Measurements from ENCODE around the gene CAB39L. TPM values are rescaled to one million over a fixed set of nuclear protein-coding genes. Genes with fewer than 3 reads are reported as not detected.

Gene CAB39L
- polyA plus RNA-seq, 1 of the 3 experiments (the other 2 are of a cell fraction): 2.6 TPM

DNA sequence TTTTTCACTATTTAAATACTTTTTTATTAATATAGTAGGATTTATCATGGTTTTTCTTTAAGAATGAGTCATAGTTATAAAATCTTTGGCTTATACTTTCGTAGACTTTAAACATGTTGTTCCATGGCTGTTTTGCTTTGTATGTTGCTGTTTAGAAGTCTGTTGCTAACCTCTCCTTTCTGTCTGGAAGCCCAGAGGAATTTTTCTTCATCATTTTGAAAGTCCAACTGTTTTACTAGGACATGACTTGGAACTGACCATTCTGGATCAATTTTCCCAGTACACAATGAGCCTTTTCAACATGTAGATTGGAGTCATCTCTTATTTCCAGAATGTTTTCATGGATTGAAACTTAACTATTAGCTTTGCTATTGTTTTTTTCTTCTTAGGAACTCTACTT, 7.9 kb downstream of the CAB39L start:
- H3K9ac ChIP-seq: no peak overlapping the region
- CTCF ChIA-PET: interaction anchor here (1.0 to 2.6 kb wide), 3 partner anchors 12 to 172 kb away, joined by 3 to 14 read pairs (median 4); no protein-coding TSS in a partner anchor

More for the DNA sequence above, 7.9 kb downstream of the CAB39L start:
- DNase-seq: no peak
- no peak overlapping the region for H3K4me3 ChIP-seq (ENCODE audit: low read depth in 2 of 2, low read length in 1 of 2)
- H3K4me2 ChIP-seq: no peak overlapping the region
- POLR2A ChIA-PET: no interaction called here
- no peaks in the 10 kb centered on the region; the same call in 1 of the 2 replicates for H3K9me2 ChIP-seq
- H3K9me3 ChIP-seq: no peaks in the 10 kb centered on the region
- 83% methylated on average over 1 of the region's 1 CpG for WGBS (ENCODE audit: low lambda C conversion rate)
- peak overlapping the region; percentile 29; the same call in 1 of the 2 replicates for H2AFZ ChIP-seq (ENCODE audit: low read depth)
- TF ChIP-seq, protein P1, sequence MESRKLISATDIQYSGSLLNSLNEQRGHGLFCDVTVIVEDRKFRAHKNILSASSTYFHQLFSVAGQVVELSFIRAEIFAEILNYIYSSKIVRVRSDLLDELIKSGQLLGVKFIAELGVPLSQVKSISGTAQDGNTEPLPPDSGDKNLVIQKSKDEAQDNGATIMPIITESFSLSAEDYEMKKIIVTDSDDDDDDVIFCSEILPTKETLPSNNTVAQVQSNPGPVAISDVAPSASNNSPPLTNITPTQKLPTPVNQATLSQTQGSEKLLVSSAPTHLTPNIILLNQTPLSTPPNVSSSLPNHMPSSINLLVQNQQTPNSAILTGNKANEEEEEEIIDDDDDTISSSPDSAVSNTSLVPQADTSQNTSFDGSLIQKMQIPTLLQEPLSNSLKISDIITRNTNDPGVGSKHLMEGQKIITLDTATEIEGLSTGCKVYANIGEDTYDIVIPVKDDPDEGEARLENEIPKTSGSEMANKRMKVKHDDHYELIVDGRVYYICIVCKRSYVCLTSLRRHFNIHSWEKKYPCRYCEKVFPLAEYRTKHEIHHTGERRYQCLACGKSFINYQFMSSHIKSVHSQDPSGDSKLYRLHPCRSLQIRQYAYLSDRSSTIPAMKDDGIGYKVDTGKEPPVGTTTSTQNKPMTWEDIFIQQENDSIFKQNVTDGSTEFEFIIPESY (IDR thresholded peaks at IDR 0.05; ENCODE audit: borderline replicate concordance, low read depth): no peak
- TF ChIP-seq, protein P2, sequence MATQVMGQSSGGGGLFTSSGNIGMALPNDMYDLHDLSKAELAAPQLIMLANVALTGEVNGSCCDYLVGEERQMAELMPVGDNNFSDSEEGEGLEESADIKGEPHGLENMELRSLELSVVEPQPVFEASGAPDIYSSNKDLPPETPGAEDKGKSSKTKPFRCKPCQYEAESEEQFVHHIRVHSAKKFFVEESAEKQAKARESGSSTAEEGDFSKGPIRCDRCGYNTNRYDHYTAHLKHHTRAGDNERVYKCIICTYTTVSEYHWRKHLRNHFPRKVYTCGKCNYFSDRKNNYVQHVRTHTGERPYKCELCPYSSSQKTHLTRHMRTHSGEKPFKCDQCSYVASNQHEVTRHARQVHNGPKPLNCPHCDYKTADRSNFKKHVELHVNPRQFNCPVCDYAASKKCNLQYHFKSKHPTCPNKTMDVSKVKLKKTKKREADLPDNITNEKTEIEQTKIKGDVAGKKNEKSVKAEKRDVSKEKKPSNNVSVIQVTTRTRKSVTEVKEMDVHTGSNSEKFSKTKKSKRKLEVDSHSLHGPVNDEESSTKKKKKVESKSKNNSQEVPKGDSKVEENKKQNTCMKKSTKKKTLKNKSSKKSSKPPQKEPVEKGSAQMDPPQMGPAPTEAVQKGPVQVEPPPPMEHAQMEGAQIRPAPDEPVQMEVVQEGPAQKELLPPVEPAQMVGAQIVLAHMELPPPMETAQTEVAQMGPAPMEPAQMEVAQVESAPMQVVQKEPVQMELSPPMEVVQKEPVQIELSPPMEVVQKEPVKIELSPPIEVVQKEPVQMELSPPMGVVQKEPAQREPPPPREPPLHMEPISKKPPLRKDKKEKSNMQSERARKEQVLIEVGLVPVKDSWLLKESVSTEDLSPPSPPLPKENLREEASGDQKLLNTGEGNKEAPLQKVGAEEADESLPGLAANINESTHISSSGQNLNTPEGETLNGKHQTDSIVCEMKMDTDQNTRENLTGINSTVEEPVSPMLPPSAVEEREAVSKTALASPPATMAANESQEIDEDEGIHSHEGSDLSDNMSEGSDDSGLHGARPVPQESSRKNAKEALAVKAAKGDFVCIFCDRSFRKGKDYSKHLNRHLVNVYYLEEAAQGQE (IDR thresholded peaks at IDR 0.05; ENCODE audit: low read depth, low read length): no peak
- TF ChIP-seq SIN3A (IDR thresholded peaks at IDR 0.05; ENCODE audit: borderline replicate concordance, low read depth, low read length): no peak
- TF ChIP-seq, protein P3, sequence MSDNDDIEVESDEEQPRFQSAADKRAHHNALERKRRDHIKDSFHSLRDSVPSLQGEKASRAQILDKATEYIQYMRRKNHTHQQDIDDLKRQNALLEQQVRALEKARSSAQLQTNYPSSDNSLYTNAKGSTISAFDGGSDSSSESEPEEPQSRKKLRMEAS (IDR thresholded peaks at IDR 0.05; ENCODE audit: low read depth): no peak
- no peak for TF ChIP-seq RAD21 (IDR thresholded peaks at IDR 0.05; ENCODE audit: low read length)
- no peak for TF ChIP-seq POLR2AphosphoS5 (IDR thresholded peaks at IDR 0.05; ENCODE audit: low read depth, low read length)
- no peak for TF ChIP-seq FOSL2 (IDR thresholded peaks at IDR 0.05; ENCODE audit: borderline replicate concordance, low read depth)
- TF ChIP-seq JUND (IDR thresholded peaks at IDR 0.05): no peak
- no peak for TF ChIP-seq TCF12 (IDR thresholded peaks at IDR 0.05)
- no peak for TF ChIP-seq EZH2phosphoT487 (IDR thresholded peaks at IDR 0.05; ENCODE audit: borderline replicate concordance, low read depth)
- no peak for TF ChIP-seq TAF1 (IDR thresholded peaks at IDR 0.05; ENCODE audit: borderline replicate concordance, low read depth, low read length)
- TF ChIP-seq, protein P4, sequence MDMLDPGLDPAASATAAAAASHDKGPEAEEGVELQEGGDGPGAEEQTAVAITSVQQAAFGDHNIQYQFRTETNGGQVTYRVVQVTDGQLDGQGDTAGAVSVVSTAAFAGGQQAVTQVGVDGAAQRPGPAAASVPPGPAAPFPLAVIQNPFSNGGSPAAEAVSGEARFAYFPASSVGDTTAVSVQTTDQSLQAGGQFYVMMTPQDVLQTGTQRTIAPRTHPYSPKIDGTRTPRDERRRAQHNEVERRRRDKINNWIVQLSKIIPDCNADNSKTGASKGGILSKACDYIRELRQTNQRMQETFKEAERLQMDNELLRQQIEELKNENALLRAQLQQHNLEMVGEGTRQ (IDR thresholded peaks at IDR 0.05; ENCODE audit: borderline replicate concordance, low read depth, low read length): no peak
- no peak for TF ChIP-seq FOXM1 (IDR thresholded peaks at IDR 0.05; ENCODE audit: low read depth)
- TF ChIP-seq ELF1 (IDR thresholded peaks at IDR 0.05): no peak
- TF ChIP-seq MXI1 (IDR thresholded peaks at IDR 0.05; ENCODE audit: low read depth, low read length): no peak
- TF ChIP-seq, protein P5, sequence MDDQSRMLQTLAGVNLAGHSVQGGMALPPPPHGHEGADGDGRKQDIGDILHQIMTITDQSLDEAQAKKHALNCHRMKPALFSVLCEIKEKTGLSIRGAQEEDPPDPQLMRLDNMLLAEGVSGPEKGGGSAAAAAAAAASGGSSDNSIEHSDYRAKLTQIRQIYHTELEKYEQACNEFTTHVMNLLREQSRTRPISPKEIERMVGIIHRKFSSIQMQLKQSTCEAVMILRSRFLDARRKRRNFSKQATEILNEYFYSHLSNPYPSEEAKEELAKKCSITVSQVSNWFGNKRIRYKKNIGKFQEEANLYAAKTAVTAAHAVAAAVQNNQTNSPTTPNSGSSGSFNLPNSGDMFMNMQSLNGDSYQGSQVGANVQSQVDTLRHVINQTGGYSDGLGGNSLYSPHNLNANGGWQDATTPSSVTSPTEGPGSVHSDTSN (IDR thresholded peaks at IDR 0.05): no peak
- H4K20me1 ChIP-seq (ENCODE audit: insufficient read depth): no peaks in the 10 kb centered on the region
- no peaks in the 10 kb centered on the region for H3K79me2 ChIP-seq (ENCODE audit: insufficient read depth)
- H3K4me1 ChIP-seq (ENCODE audit: control insufficient read depth in 1 of 2, insufficient read depth in 2 of 2, low read depth in 1 of 2, low read length in 1 of 2): 0 out of 4 replicates have a peak, but pooled peaks cover 0 to 7% of the 10 kb centered on the region in 2 experiments
- H3F3A ChIP-seq (replicated peaks; ENCODE audit: insufficient read depth): no peaks in the 10 kb centered on the region
- H3K36me3 ChIP-seq (replicated peaks in 1 of 2; ENCODE audit: control insufficient read depth in 1 of 2, insufficient read depth in 2 of 2, low read length in 1 of 2): peaks cover 3% of the 10 kb centered on the region in 2 experiments
- peak overlapping the region in 1 of 2 experiments; percentile 13; a peak in 1 of 4 replicates for H3K27ac ChIP-seq (ENCODE audit: low read depth in 2 of 2, low read length in 1 of 2)
- no peaks in the 10 kb centered on the region for H3K27me3 ChIP-seq (ENCODE audit: insufficient read depth)
